ENCODE measurements around the gene TSPOAP1. TPM values are rescaled to one million over a fixed set of nuclear protein-coding genes. Genes with fewer than 3 reads are reported as not detected.

The TSPOAP1 gene
- total and polyA plus RNA-seq, 2 of the 4 experiments (the other 2 are of a cell fraction) = 0.90 to 1.6 TPM

DNA sequence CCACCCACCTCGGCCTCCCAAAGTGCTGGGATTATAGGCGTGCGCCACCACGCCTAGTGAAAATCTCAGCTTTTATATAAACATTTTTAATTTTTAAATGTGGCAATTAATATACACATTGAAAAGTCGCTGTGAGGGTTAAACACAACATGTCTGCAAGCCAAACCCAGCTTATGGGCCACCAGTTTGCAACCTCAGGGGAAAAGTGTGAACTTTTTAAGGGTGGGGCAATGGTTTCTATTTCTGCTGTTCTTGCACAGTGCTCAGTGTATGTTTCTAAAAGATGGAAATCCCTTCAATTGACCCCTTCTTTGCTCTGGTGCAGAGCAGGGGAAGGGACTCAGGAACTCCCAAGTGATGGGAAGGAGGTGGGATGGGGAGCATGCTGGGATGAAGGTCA, 41.7 kb upstream of the TSPOAP1 start:
- H4K8ac ChIP-seq (ENCODE audit: low read depth in 2 of 2, low read length in 2 of 2) = no peak overlapping the region
- no peak overlapping the region for H3K9ac ChIP-seq (ENCODE audit: low read depth, low read length)
- no peak overlapping the region for H3K4me2 ChIP-seq (ENCODE audit: low read depth, low read length)
- H4K91ac ChIP-seq (ENCODE audit: insufficient read depth, low read depth, low read length) = no peak overlapping the region
- no peak overlapping the region for H3K27ac ChIP-seq (ENCODE audit: insufficient read depth, low read length)
- no peak overlapping the region for H2BK120ac ChIP-seq (ENCODE audit: low read depth, low read length)
- H3K4me1 ChIP-seq (ENCODE audit: control insufficient read depth, insufficient read depth, low read length) = no peaks in the 10 kb centered on the region
- no peak overlapping the region for H2AK9ac ChIP-seq (replicated peaks; ENCODE audit: low read depth, low read length, poor library complexity)
- ChIA-PET CTCF (interaction anchor here (0.6 kb wide), 2 partner anchors 47 to 55 kb away, joined by 3 to 4 read pairs; no protein-coding TSS in a partner anchor), POLR2A (ENCODE audit: unreplicated experiment) (no interaction called here)
- intact Hi-C loops (cut with micrococcal nuclease) = no loop called here
- no peak overlapping the region for H3K14ac ChIP-seq (replicated peaks; ENCODE audit: low read depth, low read length)
- TF ChIP-seq, protein P1, sequence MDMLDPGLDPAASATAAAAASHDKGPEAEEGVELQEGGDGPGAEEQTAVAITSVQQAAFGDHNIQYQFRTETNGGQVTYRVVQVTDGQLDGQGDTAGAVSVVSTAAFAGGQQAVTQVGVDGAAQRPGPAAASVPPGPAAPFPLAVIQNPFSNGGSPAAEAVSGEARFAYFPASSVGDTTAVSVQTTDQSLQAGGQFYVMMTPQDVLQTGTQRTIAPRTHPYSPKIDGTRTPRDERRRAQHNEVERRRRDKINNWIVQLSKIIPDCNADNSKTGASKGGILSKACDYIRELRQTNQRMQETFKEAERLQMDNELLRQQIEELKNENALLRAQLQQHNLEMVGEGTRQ (IDR thresholded peaks at IDR 0.05; ENCODE audit: low read depth, low read length) = no peak
- TF ChIP-seq MAFK (IDR thresholded peaks at IDR 0.05; ENCODE audit: low read depth, low read length) (no peak), RCOR1 (IDR thresholded peaks at IDR 0.05; ENCODE audit: insufficient replicate concordance, low read length) (no peak), RAD21 (IDR thresholded peaks at IDR 0.05; ENCODE audit: low read length) (no peak), MAZ (IDR thresholded peaks at IDR 0.05; ENCODE audit: borderline replicate concordance, low read depth, low read length) (no peak), SMC3 (IDR thresholded peaks at IDR 0.05; ENCODE audit: low read depth, low read length) (no peak), POLR2A (IDR thresholded peaks at IDR 0.05; ENCODE audit: low read depth, low read length) (no peak), BHLHE40 (IDR thresholded peaks at IDR 0.05; ENCODE audit: low read depth, low read length) (no peak), FOS (IDR thresholded peaks at IDR 0.05; ENCODE audit: low read depth, low read length) (no peak), MXI1 (IDR thresholded peaks at IDR 0.05; ENCODE audit: borderline replicate concordance, low read depth, low read length) (no peak), CHD1 (IDR thresholded peaks at IDR 0.05; ENCODE audit: low read depth, low read length) (no peak), CEBPB (IDR thresholded peaks at IDR 0.05; ENCODE audit: low read depth, low read length) (no peak), NFE2L2 (IDR thresholded peaks at IDR 0.05; ENCODE audit: low read depth, low read length) (no peak), RFX5 (IDR thresholded peaks at IDR 0.05; ENCODE audit: low read depth, low read length) (no peak)
- TF ChIP-seq, protein P2, sequence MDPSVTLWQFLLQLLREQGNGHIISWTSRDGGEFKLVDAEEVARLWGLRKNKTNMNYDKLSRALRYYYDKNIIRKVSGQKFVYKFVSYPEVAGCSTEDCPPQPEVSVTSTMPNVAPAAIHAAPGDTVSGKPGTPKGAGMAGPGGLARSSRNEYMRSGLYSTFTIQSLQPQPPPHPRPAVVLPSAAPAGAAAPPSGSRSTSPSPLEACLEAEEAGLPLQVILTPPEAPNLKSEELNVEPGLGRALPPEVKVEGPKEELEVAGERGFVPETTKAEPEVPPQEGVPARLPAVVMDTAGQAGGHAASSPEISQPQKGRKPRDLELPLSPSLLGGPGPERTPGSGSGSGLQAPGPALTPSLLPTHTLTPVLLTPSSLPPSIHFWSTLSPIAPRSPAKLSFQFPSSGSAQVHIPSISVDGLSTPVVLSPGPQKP (IDR thresholded peaks at IDR 0.05; ENCODE audit: borderline replicate concordance, low read depth, low read length) = no peak
- TF ChIP-seq, protein P3, sequence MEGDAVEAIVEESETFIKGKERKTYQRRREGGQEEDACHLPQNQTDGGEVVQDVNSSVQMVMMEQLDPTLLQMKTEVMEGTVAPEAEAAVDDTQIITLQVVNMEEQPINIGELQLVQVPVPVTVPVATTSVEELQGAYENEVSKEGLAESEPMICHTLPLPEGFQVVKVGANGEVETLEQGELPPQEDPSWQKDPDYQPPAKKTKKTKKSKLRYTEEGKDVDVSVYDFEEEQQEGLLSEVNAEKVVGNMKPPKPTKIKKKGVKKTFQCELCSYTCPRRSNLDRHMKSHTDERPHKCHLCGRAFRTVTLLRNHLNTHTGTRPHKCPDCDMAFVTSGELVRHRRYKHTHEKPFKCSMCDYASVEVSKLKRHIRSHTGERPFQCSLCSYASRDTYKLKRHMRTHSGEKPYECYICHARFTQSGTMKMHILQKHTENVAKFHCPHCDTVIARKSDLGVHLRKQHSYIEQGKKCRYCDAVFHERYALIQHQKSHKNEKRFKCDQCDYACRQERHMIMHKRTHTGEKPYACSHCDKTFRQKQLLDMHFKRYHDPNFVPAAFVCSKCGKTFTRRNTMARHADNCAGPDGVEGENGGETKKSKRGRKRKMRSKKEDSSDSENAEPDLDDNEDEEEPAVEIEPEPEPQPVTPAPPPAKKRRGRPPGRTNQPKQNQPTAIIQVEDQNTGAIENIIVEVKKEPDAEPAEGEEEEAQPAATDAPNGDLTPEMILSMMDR (conservative IDR thresholded peaks at IDR 0.05; ENCODE audit: low read depth, low read length) = no peak
- no peak overlapping the region for H3K4me3 ChIP-seq (ENCODE audit: insufficient read depth, low read depth, low read length)
- no peak overlapping the region for H2BK5ac ChIP-seq (ENCODE audit: low read depth, low read length, poor library complexity, severe bottlenecking)
- H4K20me1 ChIP-seq (ENCODE audit: insufficient read depth, low read length) = no peaks in the 10 kb centered on the region
- no peak overlapping the region for H2AK5ac ChIP-seq (ENCODE audit: low read depth, low read length)
- no peak overlapping the region for H2BK20ac ChIP-seq (ENCODE audit: low read depth, low read length)
- BruUV-seq (replicated peaks) = no TSS peak
- WGBS, 2 experiments (ENCODE audit: extremely low coverage in 2 of 2, insufficient read length in 1 of 2) = no CpG with 5 or more reads among the region's 5 CpGs
- no peaks in the 10 kb centered on the region for H3K9me1 ChIP-seq (ENCODE audit: insufficient read depth, low read length)
- no peak overlapping the region for H4K5ac ChIP-seq (ENCODE audit: low read depth, low read length)
- no peaks in the 10 kb centered on the region for H3K9me3 ChIP-seq (ENCODE audit: control insufficient read depth, insufficient read depth, low read length)
- ATAC-seq (ENCODE audit: low read depth) = no peak
- no peak for DNase-seq
- H3K56ac ChIP-seq (ENCODE audit: extremely low read depth, insufficient read depth, low read length) = no peak overlapping the region
- H3K27me3 ChIP-seq (ENCODE audit: control insufficient read depth, insufficient read depth, low read length) = peaks cover 18% of the 10 kb centered on the region
- no peaks in the 10 kb centered on the region for H3K79me1 ChIP-seq (ENCODE audit: low read depth in 1 of 2, low read length in 2 of 2)
- H2AFZ ChIP-seq (replicated peaks; ENCODE audit: low read length, poor library complexity) = no peak overlapping the region
- no peak overlapping the region for H3K23ac ChIP-seq (ENCODE audit: low read depth, low read length)
- H2BK15ac ChIP-seq (ENCODE audit: low read depth, low read length) = no peak overlapping the region
- H3K4ac ChIP-seq (ENCODE audit: low read depth, low read length) = no peak overlapping the region
- dilution Hi-C loops (cut with HindIII; ENCODE audit: low sequenced_read_pairs, unreplicated experiment) = no loop called here
- no peak overlapping the region for H3K18ac ChIP-seq (ENCODE audit: low read depth, low read length)
- no peaks in the 10 kb centered on the region for H3K36me3 ChIP-seq (ENCODE audit: control insufficient read depth, insufficient read depth, low read length)
- in situ Hi-C loops (cut with MboI; ENCODE audit: low sequenced_read_pairs) = no loop called here

Measured in IMR-90 (cell line).